Measurements from ENCODE around the gene TIMM17A. TPM values are rescaled to one million over a fixed set of nuclear protein-coding genes. Genes with fewer than 3 reads are reported as not detected.

The TIMM17A gene
- total RNA-seq, 1 donor from 2014 or later = 50.5 TPM

DNA sequence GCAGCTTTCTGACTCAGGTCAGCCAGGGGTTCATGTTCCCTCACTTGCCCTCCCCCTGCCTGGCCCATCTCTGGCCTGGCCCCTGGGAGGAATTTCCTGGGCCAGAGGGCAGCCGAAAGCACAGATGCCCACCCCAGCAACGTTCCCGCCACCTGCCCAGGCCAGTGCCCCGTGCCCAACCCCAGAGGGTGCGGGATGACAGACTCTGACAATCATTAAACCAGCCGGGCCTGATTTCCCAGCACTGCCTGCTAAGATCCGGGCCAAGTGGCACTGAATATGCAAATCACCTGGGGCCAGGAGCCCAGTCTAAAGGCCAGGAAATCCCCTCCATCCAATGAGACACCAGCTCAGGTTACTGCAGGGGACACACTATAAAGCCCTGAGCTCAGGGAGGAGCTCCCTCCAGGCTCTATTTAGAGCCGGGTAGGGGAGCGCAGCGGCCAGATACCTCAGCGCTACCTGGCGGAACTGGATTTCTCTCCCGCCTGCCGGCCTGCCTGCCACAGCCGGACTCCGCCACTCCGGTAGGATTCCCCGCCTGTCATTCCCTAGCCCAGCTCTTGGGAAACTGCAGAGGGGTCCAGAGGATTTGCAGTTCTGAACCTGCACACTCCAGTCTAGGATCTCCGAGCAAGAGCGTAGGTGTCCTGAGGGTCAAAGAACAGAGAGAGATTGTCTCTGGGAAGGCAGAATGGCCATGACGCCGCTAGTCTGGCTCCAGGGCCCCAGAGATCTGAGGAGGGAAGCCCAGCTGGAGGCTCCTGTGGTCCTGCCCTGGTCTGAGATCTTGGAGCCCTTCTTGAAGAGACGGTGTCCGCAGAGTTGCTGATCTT, 55.1 kb downstream of the TIMM17A start, which contains the start of gene ELF3:
Gene ELF3 (plus strand): TSS at position 408 of the 836 bp plus-strand sequence. CDS start 550 bp downstream, outside the sequence.
- Histone ChIP-seq H3K9me3 (ENCODE audit: low read depth) (no peaks in the 10 kb centered on the region), H4K20me1 (ENCODE audit: low read depth) (no peaks in the 10 kb centered on the region), H3K27ac (peak within 1 kb of the TSS; percentile 41), H2AFZ (replicated peaks) (no peak within 1 kb of the TSS), H3K79me2 (ENCODE audit: low read depth) (no peaks in the 10 kb centered on the region), H3F3A (ENCODE audit: low read depth) (peaks cover 23% of the 10 kb centered on the region), H3K36me3 (no peaks in the 10 kb centered on the region), H3K4me1 (peaks cover 6% of the 10 kb centered on the region), H3K27me3 (peaks cover 3% of the 10 kb centered on the region), H3K4me3 (peak within 1 kb of the TSS; percentile 36), H3K4me2 (peak within 1 kb of the TSS; percentile 70), H3K9ac (no peak within 1 kb of the TSS)
- Mint-ChIP-seq H3K4me3 (peak within 1 kb of the TSS; percentile 33), H3K27me3 (ENCODE audit: insufficient read depth, low read depth) (peaks cover 3% of the 10 kb centered on the region), H3K4me1 (peaks cover 17% of the 10 kb centered on the region), H3K27ac (no peak within 1 kb of the TSS), H3K36me3 (no peaks in the 10 kb centered on the region), H3K9me3 (no peaks in the 10 kb centered on the region)
- peak; percentile 95 for DNase-seq (ENCODE audit: low spot score)
- TF ChIP-seq EZH2phosphoT487 (IDR thresholded peaks at IDR 0.05) (no peak), EZH2 (IDR thresholded peaks at IDR 0.05) (no peak)

DNA sequence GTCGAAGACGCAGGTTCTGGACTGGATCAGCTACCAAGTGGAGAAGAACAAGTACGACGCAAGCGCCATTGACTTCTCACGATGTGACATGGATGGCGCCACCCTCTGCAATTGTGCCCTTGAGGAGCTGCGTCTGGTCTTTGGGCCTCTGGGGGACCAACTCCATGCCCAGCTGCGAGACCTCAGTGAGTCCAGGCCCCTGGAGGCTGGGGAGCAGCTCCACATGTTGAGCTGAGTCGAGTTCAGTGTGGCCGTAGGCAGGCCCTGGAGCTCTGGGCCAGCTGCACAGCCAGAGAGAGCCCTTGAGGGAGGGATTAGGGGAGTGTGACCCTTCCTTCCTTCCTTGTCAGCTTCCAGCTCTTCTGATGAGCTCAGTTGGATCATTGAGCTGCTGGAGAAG, 56.7 kb downstream of the TIMM17A start:
- Histone ChIP-seq H3K9ac (no peak overlapping the region), H3K9me3 (ENCODE audit: low read depth) (no peaks in the 10 kb centered on the region), H3K4me1 (peaks cover 6% of the 10 kb centered on the region), H3K4me2 (no peak overlapping the region), H3K27me3 (peaks cover 3% of the 10 kb centered on the region), H3K36me3 (no peaks in the 10 kb centered on the region), H3F3A (ENCODE audit: low read depth) (peaks cover 18% of the 10 kb centered on the region), H3K79me2 (ENCODE audit: low read depth) (no peaks in the 10 kb centered on the region), H4K20me1 (ENCODE audit: low read depth) (no peaks in the 10 kb centered on the region), H3K27ac (no peak overlapping the region), H2AFZ (replicated peaks) (no peak overlapping the region), H3K4me3 (no peak overlapping the region)
- Mint-ChIP-seq H3K4me3 (no peak overlapping the region), H3K36me3 (no peaks in the 10 kb centered on the region), H3K27ac (no peak overlapping the region), H3K9me3 (no peaks in the 10 kb centered on the region), H3K27me3 (ENCODE audit: insufficient read depth, low read depth) (peaks cover 6% of the 10 kb centered on the region), H3K4me1 (peaks cover 22% of the 10 kb centered on the region)
- no peak for DNase-seq (ENCODE audit: low spot score)
- TF ChIP-seq EZH2phosphoT487 (IDR thresholded peaks at IDR 0.05) (no peak), EZH2 (IDR thresholded peaks at IDR 0.05) (no peak)
- TF ChIP-seq, protein P1, sequence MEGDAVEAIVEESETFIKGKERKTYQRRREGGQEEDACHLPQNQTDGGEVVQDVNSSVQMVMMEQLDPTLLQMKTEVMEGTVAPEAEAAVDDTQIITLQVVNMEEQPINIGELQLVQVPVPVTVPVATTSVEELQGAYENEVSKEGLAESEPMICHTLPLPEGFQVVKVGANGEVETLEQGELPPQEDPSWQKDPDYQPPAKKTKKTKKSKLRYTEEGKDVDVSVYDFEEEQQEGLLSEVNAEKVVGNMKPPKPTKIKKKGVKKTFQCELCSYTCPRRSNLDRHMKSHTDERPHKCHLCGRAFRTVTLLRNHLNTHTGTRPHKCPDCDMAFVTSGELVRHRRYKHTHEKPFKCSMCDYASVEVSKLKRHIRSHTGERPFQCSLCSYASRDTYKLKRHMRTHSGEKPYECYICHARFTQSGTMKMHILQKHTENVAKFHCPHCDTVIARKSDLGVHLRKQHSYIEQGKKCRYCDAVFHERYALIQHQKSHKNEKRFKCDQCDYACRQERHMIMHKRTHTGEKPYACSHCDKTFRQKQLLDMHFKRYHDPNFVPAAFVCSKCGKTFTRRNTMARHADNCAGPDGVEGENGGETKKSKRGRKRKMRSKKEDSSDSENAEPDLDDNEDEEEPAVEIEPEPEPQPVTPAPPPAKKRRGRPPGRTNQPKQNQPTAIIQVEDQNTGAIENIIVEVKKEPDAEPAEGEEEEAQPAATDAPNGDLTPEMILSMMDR (IDR thresholded peaks at IDR 0.05) = no peak

DNA sequence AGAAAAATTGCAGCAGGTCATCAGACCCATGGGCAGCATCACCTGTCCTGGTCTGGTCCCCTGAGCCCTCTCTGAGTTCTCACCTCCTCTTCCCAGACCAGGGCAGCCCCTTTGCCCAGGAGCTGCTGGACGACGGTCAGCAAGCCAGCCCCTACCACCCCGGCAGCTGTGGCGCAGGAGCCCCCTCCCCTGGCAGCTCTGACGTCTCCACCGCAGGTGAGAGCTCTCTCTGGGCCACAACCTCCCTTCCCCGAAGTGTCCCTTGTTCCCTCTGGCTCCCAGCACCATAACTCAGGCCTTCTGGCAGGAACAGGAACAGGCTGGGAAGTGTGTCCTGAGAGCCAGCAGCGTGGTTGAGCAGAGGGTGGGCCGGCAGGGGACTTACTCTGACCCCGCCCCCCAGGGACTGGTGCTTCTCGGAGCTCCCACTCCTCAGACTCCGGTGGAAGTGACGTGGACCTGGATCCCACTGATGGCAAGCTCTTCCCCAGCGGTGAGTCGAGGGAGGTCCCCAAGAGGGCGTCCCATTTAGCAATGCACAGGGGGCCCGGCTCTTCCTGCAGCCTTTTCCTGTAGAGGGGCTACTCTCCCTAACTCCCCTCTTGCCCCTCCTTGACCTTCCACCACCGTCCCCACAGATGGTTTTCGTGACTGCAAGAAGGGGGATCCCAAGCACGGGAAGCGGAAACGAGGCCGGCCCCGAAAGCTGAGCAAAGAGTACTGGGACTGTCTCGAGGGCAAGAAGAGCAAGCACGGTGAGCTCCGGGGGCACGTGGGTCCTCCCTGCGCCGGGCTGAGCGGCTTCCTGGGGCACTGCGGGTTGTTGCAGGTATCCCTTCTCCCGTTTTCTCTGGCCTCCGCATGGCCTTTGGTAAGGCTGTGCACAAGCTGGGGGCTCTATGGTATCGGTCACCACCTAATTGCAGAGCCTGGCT, 57.5 kb downstream of the TIMM17A start:
- Mint-ChIP-seq H3K9me3 (no peaks in the 10 kb centered on the region), H3K27me3 (ENCODE audit: insufficient read depth, low read depth) (peaks cover 6% of the 10 kb centered on the region), H3K36me3 (no peaks in the 10 kb centered on the region), H3K27ac (no peak overlapping the region), H3K4me3 (no peak overlapping the region), H3K4me1 (peaks cover 24% of the 10 kb centered on the region)
- peaks cover 10% of the 10 kb centered on the region for H3K4me1 ChIP-seq
- H3K9ac ChIP-seq = no peak overlapping the region
- DNase-seq (ENCODE audit: low spot score) = no peak
- H3K9me3 ChIP-seq (ENCODE audit: low read depth) = no peaks in the 10 kb centered on the region
- no peak overlapping the region for H2AFZ ChIP-seq (replicated peaks)
- H3K36me3 ChIP-seq = no peaks in the 10 kb centered on the region
- TF ChIP-seq EZH2 (IDR thresholded peaks at IDR 0.05) (no peak), EZH2phosphoT487 (IDR thresholded peaks at IDR 0.05) (no peak)
- TF ChIP-seq, protein P1 (IDR thresholded peaks at IDR 0.05) = no peak
- H3K4me3 ChIP-seq = no peak overlapping the region
- no peak overlapping the region for H3K4me2 ChIP-seq
- H3K27ac ChIP-seq = no peak overlapping the region
- peaks cover 18% of the 10 kb centered on the region for H3F3A ChIP-seq (ENCODE audit: low read depth)
- no peaks in the 10 kb centered on the region for H4K20me1 ChIP-seq (ENCODE audit: low read depth)
- no peaks in the 10 kb centered on the region for H3K79me2 ChIP-seq (ENCODE audit: low read depth)
- H3K27me3 ChIP-seq = peaks cover 3% of the 10 kb centered on the region

Data from neural progenitor cell (in vitro differentiated cells).